Ishikawa (cell line): ENCODE data around the gene PORCN.

Source experiments
- CEBPB ChIP-seq: IDR thresholded peaks from 2 replicates; pipeline ENCODE4 v1.6.1; 2012
- EGR1 ChIP-seq: IDR thresholded peaks from 2 replicates; pipeline ENCODE4 v1.6.1; 2012

GRCh38 chrX:48541140-48541814 lies 32.5 kb downstream of the PORCN start:
- TF ChIP-seq CEBPB (no peak), EGR1 (no peak)
